Neural progenitor cell (in vitro differentiated cells): Measurements from ENCODE around the gene MYO10. TPM values are rescaled to one million over a fixed set of nuclear protein-coding genes. Genes with fewer than 3 reads are reported as not detected.

Source experiments
- DNase-seq: peaks from one replicate; pipeline ENCODE4 v3.0.0-alpha.2; 2016; ENCODE audit warnings: low spot score
- H2AFZ ChIP-seq: fragments of 200-600 bp; sonication (generic); replicated peaks from 2 replicates; pipeline ENCODE4 v1.6.1; 2016; ENCODE audit warnings: antibody characterized with exemption
- H3F3A ChIP-seq: fragments of 200-600 bp; sonication (generic); 2 replicates; pipeline ENCODE4 v1.6.1; 2016; ENCODE audit warnings: antibody characterized with exemption, low read depth
- H3K27ac ChIP-seq: fragments of 200-600 bp; sonication (generic); 2 replicates; pipeline ENCODE4 v1.5.1; 2016; ENCODE audit warnings: mild to moderate bottlenecking
- H3K27me3 ChIP-seq: fragments of 200-600 bp; sonication (generic); 2 replicates; pipeline ENCODE4 v1.6.1; 2016; ENCODE audit warnings: mild to moderate bottlenecking, moderate library complexity
- H3K36me3 ChIP-seq: fragments of 200-600 bp; sonication (generic); 2 replicates; pipeline ENCODE4 v1.5.1; 2016
- H3K4me1 ChIP-seq: fragments of 200-600 bp; sonication (generic); 2 replicates; pipeline ENCODE4 v1.6.1; 2016; ENCODE audit warnings: mixed run types
- H3K4me2 ChIP-seq: fragments of 200-600 bp; sonication (generic); 2 replicates; pipeline ENCODE4 v1.6.1; 2016
- H3K4me3 ChIP-seq: fragments of 200-600 bp; sonication (generic); 2 replicates; pipeline ENCODE4 v1.5.1; 2016
- H3K79me2 ChIP-seq: fragments of 200-600 bp; sonication (generic); 2 replicates; pipeline ENCODE4 v1.6.1; 2016; ENCODE audit warnings: low read depth
- H3K9ac ChIP-seq: fragments of 200-600 bp; sonication (generic); 2 replicates; pipeline ENCODE4 v1.6.1; 2016
- H3K9me3 ChIP-seq: fragments of 200-600 bp; sonication (generic); 2 replicates; pipeline ENCODE4 v1.5.1; 2016; ENCODE audit warnings: low read depth
- H4K20me1 ChIP-seq: fragments of 200-600 bp; sonication (generic); 2 replicates; pipeline ENCODE4 v1.6.1; 2016; ENCODE audit warnings: low read depth
- H3K27ac Mint-ChIP-seq: 3 replicates; pipeline ENCODE4 v1.8.0; 2021; ENCODE audit warnings: mixed read lengths
- H3K27me3 Mint-ChIP-seq: 2 replicates; pipeline ENCODE4 v1.8.0; 2022; ENCODE audit warnings: low read depth, mild to moderate bottlenecking, inconsistent platforms, moderate library complexity, mixed read lengths; ENCODE audit not compliant: insufficient read depth
- H3K36me3 Mint-ChIP-seq: 3 replicates; pipeline ENCODE4 v1.8.0; 2021; ENCODE audit warnings: mixed read lengths
- H3K4me1 Mint-ChIP-seq: 3 replicates; pipeline ENCODE4 v1.8.0; 2021; ENCODE audit warnings: mixed read lengths
- H3K4me3 Mint-ChIP-seq: 3 replicates; pipeline ENCODE4 v1.8.0; 2021; ENCODE audit warnings: mild to moderate bottlenecking, moderate library complexity, mixed read lengths
- H3K9me3 Mint-ChIP-seq: 3 replicates; pipeline ENCODE4 v1.8.0; 2020; ENCODE audit warnings: mixed read lengths
- CTCF ChIP-seq: fragments of 200-600 bp; sonication (generic); IDR thresholded peaks from 2 replicates; pipeline ENCODE4 v1.5.1; 2017; ENCODE audit warnings: antibody characterized with exemption, mild to moderate bottlenecking
- EZH2 ChIP-seq: fragments of 200-600 bp; sonication (generic); IDR thresholded peaks from 2 replicates; pipeline ENCODE4 v1.6.1; 2017; ENCODE audit warnings: antibody characterized with exemption, mild to moderate bottlenecking, moderate library complexity
- EZH2phosphoT487 ChIP-seq: fragments of 200-600 bp; sonication (generic); IDR thresholded peaks from 2 replicates; pipeline ENCODE4 v1.6.1; 2017; ENCODE audit warnings: antibody characterized with exemption
- small RNA-seq: library from RNA; depleted of rRNA; stranded (forward); fragments of <200 nt; gene quantifications from one replicate; pipeline ENCODE3, GENCODE V24; 2015
- total RNA-seq: library from RNA; depleted of rRNA; stranded (reverse); fragments of >200 nt; gene quantifications from 2 replicates; pipeline ENCODE4 v1.2.3, GENCODE V29; 2015; ENCODE audit warnings: low replicate concordance

Gene MYO10
- total RNA-seq, 1 donor from 2014 or later = 39.1 TPM

DNA sequence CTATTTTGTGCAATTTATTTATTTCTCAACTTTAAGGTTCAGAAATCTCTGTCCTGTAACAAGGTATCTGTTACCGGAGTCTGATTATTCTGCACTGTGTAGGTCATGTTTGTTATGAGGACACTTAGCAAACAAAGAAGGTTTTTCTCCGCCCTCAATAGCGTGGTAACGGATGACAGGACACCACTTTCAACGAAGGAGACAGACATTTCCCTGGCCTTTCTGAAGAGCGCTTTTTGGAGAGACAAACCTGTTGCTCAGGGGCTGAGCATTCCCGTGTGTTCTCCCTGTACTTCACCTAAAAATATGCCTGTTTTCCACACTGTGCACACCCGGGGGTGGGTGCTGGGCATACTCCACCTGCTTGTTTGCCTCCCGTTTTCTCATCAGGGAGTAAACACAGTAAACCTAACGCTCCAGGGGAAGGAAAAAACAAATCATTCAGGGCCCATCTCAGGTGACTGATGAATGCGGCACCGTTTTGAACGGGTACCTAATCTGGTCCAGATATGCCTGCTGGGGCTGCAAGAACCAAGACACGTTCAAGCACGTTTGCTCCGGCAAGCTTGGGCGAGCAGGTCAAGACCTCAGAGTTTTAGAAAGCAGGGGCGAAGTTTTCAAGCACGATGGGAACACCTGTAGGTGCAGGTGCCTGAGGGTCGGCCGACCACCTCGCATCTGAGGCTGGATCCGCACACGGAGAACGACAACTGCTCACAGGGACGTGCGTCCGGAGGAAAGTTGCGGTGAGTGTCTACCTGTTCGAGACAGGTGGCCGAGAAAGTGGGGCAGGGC lies 320.1 kb downstream of the MYO10 start:
- Mint-ChIP-seq H3K4me1 (peaks cover 11% of the 10 kb centered on the region), H3K27ac (peak overlapping the region; percentile 64), H3K36me3 (no peaks in the 10 kb centered on the region), H3K4me3 (peak overlapping the region; percentile 89), H3K9me3 (peaks cover 1% of the 10 kb centered on the region), H3K27me3 (peaks cover 22% of the 10 kb centered on the region)
- no peaks in the 10 kb centered on the region for H3K79me2 ChIP-seq
- peaks cover 13% of the 10 kb centered on the region for H3K4me1 ChIP-seq
- no peaks in the 10 kb centered on the region for H4K20me1 ChIP-seq
- peak overlapping the region; percentile 99 for H2AFZ ChIP-seq
- H3K9ac ChIP-seq = no peak overlapping the region
- H3K9me3 ChIP-seq = no peaks in the 10 kb centered on the region
- H3K4me3 ChIP-seq = peak overlapping the region; percentile 84
- peaks cover 4% of the 10 kb centered on the region for H3F3A ChIP-seq
- H3K4me2 ChIP-seq = peak overlapping the region; percentile 88
- H3K36me3 ChIP-seq = no peaks in the 10 kb centered on the region
- peak; percentile 77 for TF ChIP-seq EZH2
- no peak for TF ChIP-seq EZH2phosphoT487
- no peak for TF ChIP-seq CTCF
- H3K27ac ChIP-seq = no peak overlapping the region
- peaks cover 54% of the 10 kb centered on the region for H3K27me3 ChIP-seq
- DNase-seq = peak; percentile 21

GRCh38 chr5:16612007-16612406 lies 324.1 kb downstream of the MYO10 start:
- Histone ChIP-seq H3K36me3 (no peaks in the 10 kb centered on the region), H3F3A (peaks cover 4% of the 10 kb centered on the region), H3K4me1 (peaks cover 13% of the 10 kb centered on the region), H3K27ac (no peak overlapping the region), H3K27me3 (peaks cover 29% of the 10 kb centered on the region), H3K9ac (no peak overlapping the region), H3K4me3 (no peak overlapping the region), H3K9me3 (no peaks in the 10 kb centered on the region), H4K20me1 (no peaks in the 10 kb centered on the region), H2AFZ (no peak overlapping the region), H3K4me2 (no peak overlapping the region), H3K79me2 (no peaks in the 10 kb centered on the region)
- TF ChIP-seq EZH2 = no peak
- TF ChIP-seq CTCF = no peak
- TF ChIP-seq EZH2phosphoT487 = no peak
- no peak for DNase-seq
- H3K9me3 Mint-ChIP-seq = peaks cover 4% of the 10 kb centered on the region
- peaks cover 15% of the 10 kb centered on the region for H3K4me1 Mint-ChIP-seq
- no peak overlapping the region for H3K27ac Mint-ChIP-seq
- H3K27me3 Mint-ChIP-seq = peaks cover 22% of the 10 kb centered on the region
- no peaks in the 10 kb centered on the region for H3K36me3 Mint-ChIP-seq
- no peak overlapping the region for H3K4me3 Mint-ChIP-seq

Small RNAs within 50 kb of the gene (small RNA-seq; reads per million reads assigned to genes)
- not detected for gene RF00019
- not detected for gene RNA5SP179
- gene RNU6-660P = not detected
